Esophagus squamous epithelium (tissue), 5 donors: ENCODE results near the gene CNGA2. TPM values are rescaled to one million over a fixed set of nuclear protein-coding genes. Genes with fewer than 3 reads are reported as not detected.
A peak's percentile ranks its signal among the peaks of the same experiment; 100 is the strongest.

Experiments used
- DNase-seq: peaks from one replicate; lab custom pipeline; 2025; lab: John Stamatoyannopoulos, UW
- H3K27ac ChIP-seq, 4 donors: fragments of 200-600 bp; sonication (generic); one replicate each; pipeline ENCODE4 v1.5.1; 2016 to 2019; ENCODE audit warnings: mild to moderate bottlenecking in 1 of 4
- H3K27me3 ChIP-seq, 4 donors: fragments of 200-600 bp; sonication (generic); 1 replicate in 3 of 4; 2 replicates in 1 of 4; pipeline versions ENCODE4 v1.5.1 to v1.6.0; 2017 to 2021; ENCODE audit warnings: antibody characterized with exemption in 1 of 4
- H3K36me3 ChIP-seq, 3 donors: fragments of 200-600 bp; sonication (generic); one replicate each; pipeline ENCODE4 v1.5.1; 2016 to 2019
- H3K4me1 ChIP-seq, 3 donors: fragments of 200-600 bp; sonication (generic); one replicate each; pipeline ENCODE4 v1.5.1; 2017 to 2019
- H3K4me3 ChIP-seq, 4 donors: fragments of 200-600 bp; sonication (generic); 1 replicate in 3 of 4; 2 replicates in 1 of 4; pipeline ENCODE4 v1.5.1; 2016 to 2019; ENCODE audit warnings: mild to moderate bottlenecking in 2 of 4, moderate library complexity in 1 of 4
- H3K9me3 ChIP-seq, 3 donors: fragments of 200-600 bp; sonication (generic); one replicate each; pipeline ENCODE4 v1.5.1; 2016 to 2019
- POLR2A ChIP-seq, 4 donors: fragments of 450-650 bp; IDR thresholded peaks; one replicate each; pipeline ENCODE4 v1.6.1; 2017; ENCODE audit warnings: antibody characterized with exemption in 4 of 4, mild to moderate bottlenecking in 4 of 4, moderate library complexity in 3 of 4
- WGBS, 2 donors: methylation state at CpG; one replicate each; pipeline ENCODE4 v1.1.5; 2018; 5-methylcytosine and 5-hydroxymethylcytosine counted together
- intact Hi-C: fragments of 100-400 bp; cut with DNase I; formaldehyde crosslinking; loops from one replicate; pipeline ENCODE4 v1.15.0; 2022
- total RNA-seq, 4 donors: library from RNA; depleted of rRNA; stranded (reverse); fragments of >200 nt; gene quantifications; one replicate each; pipeline ENCODE4 v1.1.0, GENCODE V29; 2016
- TF ChIP-seq, protein P1 (sequence below), 6 experiments: fragments of 450-650 bp in 4 of 6; fragments of 200-600 bp in 2 of 6; sonication (generic) in 2 of 6; IDR thresholded peaks; one replicate each; pipeline ENCODE4 v1.5.1; 2016 to 2019; ENCODE audit warnings: antibody characterized with exemption in 6 of 6, mild to moderate bottlenecking in 4 of 6, moderate library complexity in 4 of 6
- donor health status: DM: yes; HTN: yes; CAD: no.

Gene CNGA2
- total RNA-seq, 4 donors from 2014 or later, result not detected

DNA sequence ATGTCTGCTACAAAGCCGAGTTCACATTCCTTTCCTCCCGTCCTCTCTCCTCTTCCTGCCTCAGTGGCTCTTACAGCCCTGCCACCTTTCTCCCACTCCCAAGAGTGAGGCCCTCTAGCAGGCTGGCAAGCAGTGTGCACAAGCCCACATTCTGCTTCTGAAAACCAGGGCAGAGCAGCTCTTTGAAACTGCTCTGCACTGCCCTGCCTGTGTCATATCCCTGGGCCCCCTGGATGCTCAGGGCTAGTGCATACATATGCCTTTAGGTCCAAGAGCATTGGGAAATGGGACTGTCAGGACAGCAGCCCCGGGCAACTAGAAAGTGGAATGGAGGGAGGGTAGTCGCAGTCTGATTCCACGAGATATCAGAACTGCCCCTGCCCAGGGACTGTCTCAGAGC, 42.4 kb downstream of the CNGA2 start:
- TF ChIP-seq, protein P1, sequence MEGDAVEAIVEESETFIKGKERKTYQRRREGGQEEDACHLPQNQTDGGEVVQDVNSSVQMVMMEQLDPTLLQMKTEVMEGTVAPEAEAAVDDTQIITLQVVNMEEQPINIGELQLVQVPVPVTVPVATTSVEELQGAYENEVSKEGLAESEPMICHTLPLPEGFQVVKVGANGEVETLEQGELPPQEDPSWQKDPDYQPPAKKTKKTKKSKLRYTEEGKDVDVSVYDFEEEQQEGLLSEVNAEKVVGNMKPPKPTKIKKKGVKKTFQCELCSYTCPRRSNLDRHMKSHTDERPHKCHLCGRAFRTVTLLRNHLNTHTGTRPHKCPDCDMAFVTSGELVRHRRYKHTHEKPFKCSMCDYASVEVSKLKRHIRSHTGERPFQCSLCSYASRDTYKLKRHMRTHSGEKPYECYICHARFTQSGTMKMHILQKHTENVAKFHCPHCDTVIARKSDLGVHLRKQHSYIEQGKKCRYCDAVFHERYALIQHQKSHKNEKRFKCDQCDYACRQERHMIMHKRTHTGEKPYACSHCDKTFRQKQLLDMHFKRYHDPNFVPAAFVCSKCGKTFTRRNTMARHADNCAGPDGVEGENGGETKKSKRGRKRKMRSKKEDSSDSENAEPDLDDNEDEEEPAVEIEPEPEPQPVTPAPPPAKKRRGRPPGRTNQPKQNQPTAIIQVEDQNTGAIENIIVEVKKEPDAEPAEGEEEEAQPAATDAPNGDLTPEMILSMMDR (IDR thresholded peaks at IDR 0.05), result no peak
- TF ChIP-seq POLR2A (IDR thresholded peaks at IDR 0.05), result no peak
- no peak overlapping the region for H3K27ac ChIP-seq
- DNase-seq, result no peak
- no peak overlapping the region for H3K4me3 ChIP-seq
- H3K9me3 ChIP-seq, result no peaks in the 10 kb centered on the region
- H3K4me1 ChIP-seq, result peaks cover 0 to 4% (median 0%) of the 10 kb centered on the region in 3 donors
- H3K27me3 ChIP-seq, result no peaks in the 10 kb centered on the region
- 70 to 80% methylated on average over 1 to 2 of the region's 5 CpGs for WGBS, 2 donors
- intact Hi-C loops, result no loop called here
- no peaks in the 10 kb centered on the region for H3K36me3 ChIP-seq

DNA sequence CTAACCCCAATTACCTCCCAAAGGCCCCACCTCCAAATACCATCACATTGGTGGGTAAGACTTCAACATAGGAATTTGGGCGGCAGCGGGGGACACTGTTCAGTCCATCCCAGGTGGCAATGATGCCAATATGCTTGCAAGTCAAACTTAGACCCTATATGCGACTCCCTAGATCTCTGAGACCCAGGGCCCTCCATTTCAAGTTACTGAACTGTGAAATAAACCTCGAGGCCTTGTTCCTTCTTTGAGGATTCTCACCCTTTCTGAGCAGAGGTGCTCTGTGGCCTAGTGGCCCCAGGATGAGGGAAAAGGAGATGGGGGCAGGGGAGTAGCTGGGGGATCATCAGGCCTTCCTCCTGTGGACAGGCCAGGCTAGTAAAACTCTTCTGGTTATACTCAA, 44.7 kb downstream of the CNGA2 start:
- no peaks in the 10 kb centered on the region for H3K27me3 ChIP-seq
- TF ChIP-seq, protein P1 (IDR thresholded peaks at IDR 0.05), result no peak
- no peak for TF ChIP-seq POLR2A (IDR thresholded peaks at IDR 0.05)
- WGBS, 2 donors, result 0% methylated on average over 1 of the region's 4 CpGs; no CpG with 5 or more reads in 1 of the 2 donors
- H3K4me3 ChIP-seq, result no peak overlapping the region
- intact Hi-C loops, result no loop called here
- no peaks in the 10 kb centered on the region for H3K9me3 ChIP-seq
- H3K4me1 ChIP-seq, result peaks cover 0 to 4% (median 0%) of the 10 kb centered on the region in 3 donors
- no peak overlapping the region for H3K27ac ChIP-seq
- DNase-seq, result no peak
- no peaks in the 10 kb centered on the region for H3K36me3 ChIP-seq

DNA sequence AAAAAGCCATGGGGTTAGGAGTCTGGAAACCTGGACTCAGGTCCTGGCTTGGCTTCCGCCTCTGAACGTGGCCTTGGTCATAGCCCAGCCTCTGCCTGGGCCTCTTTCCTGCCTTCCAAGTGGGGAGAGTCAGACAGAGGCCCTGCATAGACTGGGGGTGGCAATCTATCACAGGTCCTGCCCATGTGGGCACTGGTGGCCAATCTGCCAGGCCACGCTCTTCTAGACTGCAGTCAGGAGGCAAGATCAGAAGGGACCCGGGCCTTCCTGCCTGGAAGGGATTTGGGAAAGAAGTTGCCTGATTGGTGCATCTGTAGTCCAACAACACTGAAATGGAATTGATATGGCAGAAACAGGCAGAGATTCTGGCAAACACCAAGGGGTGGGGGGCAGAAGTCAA, 46.1 kb downstream of the CNGA2 start:
- DNase-seq, result no peak
- 58 to 92% methylated on average over 2 to 4 of the region's 4 CpGs for WGBS, 2 donors
- TF ChIP-seq, protein P1 (IDR thresholded peaks at IDR 0.05), result no peak
- TF ChIP-seq POLR2A (IDR thresholded peaks at IDR 0.05), result no peak

DNA sequence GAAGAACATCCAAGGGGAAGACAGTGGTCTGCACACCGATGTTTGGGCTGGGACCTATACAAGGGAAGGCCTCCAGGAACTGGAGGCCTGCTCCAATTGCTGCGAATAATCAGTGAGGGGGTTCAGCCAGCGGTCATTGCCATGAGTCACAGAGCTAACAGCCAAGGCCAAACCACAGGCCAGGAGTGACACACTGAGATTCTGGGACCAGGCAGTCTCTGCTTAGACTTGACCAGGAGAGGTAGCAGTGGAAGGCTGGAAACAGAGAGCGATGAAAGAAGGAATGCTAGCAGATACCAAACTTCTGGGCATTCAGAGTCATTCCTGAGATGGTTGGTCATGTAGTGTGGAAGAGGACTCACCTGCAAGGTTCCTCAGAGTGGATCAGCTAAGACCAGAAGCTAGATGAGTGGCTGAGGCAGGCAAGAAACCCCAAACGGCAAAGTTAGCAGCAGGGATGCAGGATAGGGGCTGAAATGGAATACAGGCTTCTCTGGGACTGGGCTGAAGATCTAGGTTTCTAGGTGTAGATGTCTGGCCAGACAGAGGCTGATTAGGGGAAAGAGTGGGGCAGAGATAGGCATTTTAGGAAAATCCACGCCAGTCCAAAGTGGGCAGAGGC, 54.7 kb downstream of the CNGA2 start:
- no peak overlapping the region for H3K4me3 ChIP-seq
- no peaks in the 10 kb centered on the region for H3K9me3 ChIP-seq
- peaks cover 0 to 28% (median 5%) of the 10 kb centered on the region in 3 donors for H3K4me1 ChIP-seq
- H3K27ac ChIP-seq, result peak overlapping the region in 2 of 4 donors; percentile 13 to 17
- no peak for DNase-seq
- 67 to 72% methylated on average over 1 to 3 of the region's 6 CpGs for WGBS, 2 donors
- intact Hi-C loops, result no loop called here
- TF ChIP-seq, protein P1 (IDR thresholded peaks at IDR 0.05), result no peak
- no peak for TF ChIP-seq POLR2A (IDR thresholded peaks at IDR 0.05)
- H3K27me3 ChIP-seq, result no peaks in the 10 kb centered on the region
- no peaks in the 10 kb centered on the region for H3K36me3 ChIP-seq

More for the DNA sequence above, 46.1 kb downstream of the CNGA2 start:
- H3K36me3 ChIP-seq, result no peaks in the 10 kb centered on the region
- intact Hi-C loops, result no loop called here
- no peak overlapping the region for H3K4me3 ChIP-seq
- peaks cover 0 to 4% (median 0%) of the 10 kb centered on the region in 3 donors for H3K4me1 ChIP-seq
- H3K27ac ChIP-seq, result no peak overlapping the region
- H3K27me3 ChIP-seq, result no peaks in the 10 kb centered on the region
- H3K9me3 ChIP-seq, result no peaks in the 10 kb centered on the region

DNA sequence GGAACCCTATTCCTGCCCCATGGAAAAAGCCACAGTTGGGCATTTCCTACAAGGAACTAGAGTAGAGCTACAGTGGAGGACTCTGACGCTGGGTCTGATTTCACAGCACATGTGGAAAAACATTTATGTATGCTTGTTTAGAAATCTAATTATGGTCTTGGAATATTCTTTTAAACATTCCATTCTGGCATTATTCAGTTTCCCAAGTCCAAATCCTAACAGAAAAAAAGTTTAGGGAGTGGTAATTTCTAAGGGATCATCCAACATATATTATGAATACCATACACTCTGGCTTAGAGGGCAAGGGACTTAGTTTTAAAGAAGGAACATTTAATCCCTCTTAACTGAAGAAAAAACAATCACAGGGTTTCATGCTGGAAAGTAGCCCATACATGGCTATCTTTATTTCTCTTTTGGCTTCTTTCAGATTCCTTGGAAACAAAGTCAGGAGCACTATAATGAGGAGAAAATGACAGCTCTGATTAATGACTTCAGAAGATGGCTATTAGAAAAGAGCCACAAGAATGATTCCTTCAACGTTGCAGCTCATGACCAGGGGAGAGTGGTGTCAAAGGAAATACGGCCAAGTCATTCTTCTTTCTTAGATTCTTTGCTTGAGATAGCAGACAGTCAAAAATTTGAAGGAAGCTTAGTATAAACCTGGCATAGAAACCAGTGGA, 56.1 kb downstream of the CNGA2 start:
- Histone ChIP-seq H3K36me3 (no peaks in the 10 kb centered on the region), H3K9me3 (no peaks in the 10 kb centered on the region), H3K27me3 (no peaks in the 10 kb centered on the region), H3K27ac (no peak overlapping the region), H3K4me1 (peaks cover 0 to 28% (median 5%) of the 10 kb centered on the region in 3 donors), H3K4me3 (no peak overlapping the region)
- WGBS, 2 donors, result 14 to 53% methylated on average over 3 of the region's 3 CpGs
- TF ChIP-seq, protein P1 (IDR thresholded peaks at IDR 0.05), result no peak
- no peak for TF ChIP-seq POLR2A (IDR thresholded peaks at IDR 0.05)
- intact Hi-C loops, result no loop called here
- DNase-seq, result no peak
